ENCODE measurements around the gene SERTM1.

DNA sequence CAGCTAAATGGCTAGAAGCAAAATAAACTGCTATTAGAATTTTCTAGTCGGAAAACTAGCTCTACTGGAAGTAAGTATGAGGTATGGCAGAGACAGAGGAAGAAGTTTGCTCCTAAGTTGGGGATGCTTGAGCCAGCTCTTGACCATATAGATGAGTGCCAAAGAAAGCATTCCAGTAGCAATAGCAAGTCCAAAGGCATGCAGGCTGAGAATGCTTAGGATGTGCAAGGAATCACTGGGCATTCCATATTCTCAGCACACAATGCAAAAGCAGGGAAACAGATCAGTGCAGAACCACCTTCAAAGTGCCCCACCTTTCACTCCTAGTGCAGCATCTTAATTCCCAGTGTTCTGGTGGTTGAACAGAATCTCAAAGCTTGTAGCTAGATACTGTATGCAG is 32.9 kb downstream of the SERTM1 start:
- TF ChIP-seq, protein P1, sequence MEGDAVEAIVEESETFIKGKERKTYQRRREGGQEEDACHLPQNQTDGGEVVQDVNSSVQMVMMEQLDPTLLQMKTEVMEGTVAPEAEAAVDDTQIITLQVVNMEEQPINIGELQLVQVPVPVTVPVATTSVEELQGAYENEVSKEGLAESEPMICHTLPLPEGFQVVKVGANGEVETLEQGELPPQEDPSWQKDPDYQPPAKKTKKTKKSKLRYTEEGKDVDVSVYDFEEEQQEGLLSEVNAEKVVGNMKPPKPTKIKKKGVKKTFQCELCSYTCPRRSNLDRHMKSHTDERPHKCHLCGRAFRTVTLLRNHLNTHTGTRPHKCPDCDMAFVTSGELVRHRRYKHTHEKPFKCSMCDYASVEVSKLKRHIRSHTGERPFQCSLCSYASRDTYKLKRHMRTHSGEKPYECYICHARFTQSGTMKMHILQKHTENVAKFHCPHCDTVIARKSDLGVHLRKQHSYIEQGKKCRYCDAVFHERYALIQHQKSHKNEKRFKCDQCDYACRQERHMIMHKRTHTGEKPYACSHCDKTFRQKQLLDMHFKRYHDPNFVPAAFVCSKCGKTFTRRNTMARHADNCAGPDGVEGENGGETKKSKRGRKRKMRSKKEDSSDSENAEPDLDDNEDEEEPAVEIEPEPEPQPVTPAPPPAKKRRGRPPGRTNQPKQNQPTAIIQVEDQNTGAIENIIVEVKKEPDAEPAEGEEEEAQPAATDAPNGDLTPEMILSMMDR (IDR thresholded peaks at IDR 0.05; ENCODE audit: low read depth, low read length, poor library complexity, severe bottlenecking), result no peak
- TF ChIP-seq EZH2phosphoT487 (IDR thresholded peaks at IDR 0.05; ENCODE audit: borderline replicate concordance, low read length), result no peak
